H1 (cell line): ENCODE measurements around the gene ZBTB25. TPM values are rescaled to one million over a fixed set of nuclear protein-coding genes. Genes with fewer than 3 reads are reported as not detected.

Experiments used
- CEBPB ChIP-seq: IDR thresholded peaks from 2 replicates; pipeline ENCODE4 v1.6.1; 2012; ENCODE audit warnings: low read depth, low read length
- CTBP2 ChIP-seq: IDR thresholded peaks from 2 replicates; pipeline ENCODE4 v1.7.0; 2011; ENCODE audit warnings: borderline replicate concordance, mild to moderate bottlenecking, moderate library complexity, mixed read lengths, low read length; ENCODE audit not compliant: insufficient read depth, insufficient read length
- KDM5A ChIP-seq: fragments of 200-600 bp; IDR thresholded peaks from 2 replicates; pipeline ENCODE4 v1.7.1; 2012; ENCODE audit warnings: mild to moderate bottlenecking, low read length, inconsistent platforms, mixed read lengths
- POU5F1 ChIP-seq: IDR thresholded peaks from 2 replicates; pipeline ENCODE4 v1.6.1; 2011; ENCODE audit warnings: low read depth, mild to moderate bottlenecking, low read length, moderate library complexity
- RBBP5 ChIP-seq: IDR thresholded peaks from 2 replicates; pipeline ENCODE4 v1.7.1; 2012; ENCODE audit warnings: low read depth, mild to moderate bottlenecking, inconsistent platforms, low read length, moderate library complexity, borderline replicate concordance
- SAP30 ChIP-seq: fragments of 300-600 bp; sonication (generic); IDR thresholded peaks from 2 replicates; pipeline ENCODE4 v1.7.1; 2012; ENCODE audit warnings: low read length, moderate library complexity, mild to moderate bottlenecking, inconsistent platforms; ENCODE audit not compliant: insufficient read depth, insufficient replicate concordance
- SP1 ChIP-seq: IDR thresholded peaks from 2 replicates; pipeline ENCODE4 v1.6.1; 2011; ENCODE audit warnings: low read depth, low read length
- TAF1 ChIP-seq: IDR thresholded peaks from 2 replicates; pipeline ENCODE4 v1.6.1; 2011; ENCODE audit warnings: mild to moderate bottlenecking, low read depth, low read length
- polyA plus RNA-seq, 7 experiments: library from polyadenylated mRNA; depleted of rRNA in 3 of 7; stranded (reverse) in 5 of 7; unstranded in 2 of 7; fragments of >200 nt in 5 of 7; fragments of 200-250 nt in 2 of 7; gene quantifications; 1 replicate in 5 of 7; 2 replicates in 1 of 7; 4 replicates in 1 of 7; pipeline versions ENCODE4 v1.2.1 to v1.2.3, GENCODE V29; 2011 to 2013; ENCODE audit warnings: missing spikeins in 2 of 7, mixed read lengths in 2 of 7
- total RNA-seq: library from RNA; stranded (reverse); fragmentation: NEBNext Ultra II Directional; extraction: Animal tissue kit (Norgen Biotek cat#: 25700); gene quantifications from 2 replicates; pipeline ENCODE4 v1.2.1, GENCODE V29; 2021

The ZBTB25 gene
- total and polyA plus RNA-seq, 2 of the 8 experiments (the other 6 are each of a cell fraction or from before 2014, with no cell fraction given) = 5.4 to 11.4 TPM

DNA sequence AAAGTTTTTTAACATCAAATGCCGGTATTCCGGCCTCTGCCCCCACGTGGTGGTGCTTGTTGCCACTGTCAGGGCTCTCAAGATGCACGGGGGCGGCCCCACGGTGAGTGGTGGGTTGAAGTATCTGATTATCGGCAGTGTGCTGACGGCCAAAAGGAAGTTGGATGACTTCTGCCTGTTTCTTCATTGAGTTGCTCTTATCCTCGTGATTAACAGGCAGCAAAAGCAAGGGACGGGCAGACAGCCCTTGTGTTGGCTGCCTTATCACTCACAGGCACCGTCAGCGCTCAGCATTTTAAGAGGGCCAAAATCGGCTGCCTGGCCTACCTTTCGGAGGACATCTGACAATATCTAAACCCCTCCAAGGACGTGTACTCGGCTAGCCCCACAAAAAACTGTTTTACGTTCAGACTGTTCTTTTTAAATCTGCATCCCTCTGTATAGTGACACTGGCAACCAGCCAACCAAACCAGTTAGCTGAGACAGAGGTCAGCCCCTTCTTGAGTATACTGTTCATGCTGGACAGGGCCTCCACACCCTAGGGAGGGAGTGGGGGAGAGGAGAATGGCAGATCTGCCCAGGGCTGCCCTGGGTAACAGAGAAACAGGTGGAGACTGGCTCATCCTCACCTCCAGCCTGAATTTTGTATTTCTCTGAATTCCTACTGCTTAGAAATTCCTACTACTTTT is 61.2 kb downstream of the ZBTB25 start (continued):
- TF ChIP-seq SAP30 = no peak
- no peak for TF ChIP-seq RBBP5
- no peak for TF ChIP-seq CEBPB
- no peak for TF ChIP-seq SP1
- TF ChIP-seq CTBP2 = no peak
- no peak for TF ChIP-seq TAF1
- no peak for TF ChIP-seq KDM5A
- no peak for TF ChIP-seq POU5F1
- TF ChIP-seq, all 59 proteins: peak for 0
